Neuron (in vitro differentiated cells): ENCODE data around the gene FAM174C.

ENCODE experiments used
- H2AFZ ChIP-seq: one replicate; pipeline ENCODE4 v1.6.1; 2013; ENCODE audit warnings: low read depth, mild to moderate bottlenecking, inconsistent platforms, low read length, moderate library complexity
- H3K27me3 ChIP-seq: one replicate; pipeline ENCODE4 v1.6.1; 2013; ENCODE audit warnings: low read length; ENCODE audit not compliant: insufficient read depth
- H3K36me3 ChIP-seq: one replicate; pipeline ENCODE4 v1.6.1; 2013; ENCODE audit warnings: low read length; ENCODE audit not compliant: insufficient read depth
- H3K4me1 ChIP-seq: one replicate; pipeline ENCODE4 v1.6.1; 2013; ENCODE audit warnings: low read length; ENCODE audit not compliant: insufficient read depth
- H3K4me3 ChIP-seq: 2 replicates; pipeline ENCODE4 v1.5.1; 2013; ENCODE audit warnings: mild to moderate bottlenecking, low read length, moderate library complexity
- H3K9me3 ChIP-seq: one replicate; pipeline ENCODE4 v1.6.1; 2013; ENCODE audit warnings: low read length

Gene FAM174C

GRCh38 chr19:1233115-1233667 lies 42.1 kb upstream of the FAM174C start:
- no peaks in the 10 kb centered on the region for H3K27me3 ChIP-seq
- H3K4me1 ChIP-seq = peaks cover 13% of the 10 kb centered on the region
- H2AFZ ChIP-seq = no peak overlapping the region
- H3K4me3 ChIP-seq = no peak overlapping the region
- peaks cover 50% of the 10 kb centered on the region for H3K36me3 ChIP-seq
- no peaks in the 10 kb centered on the region for H3K9me3 ChIP-seq

GRCh38 chr19:1234051-1234954 lies 41.0 kb upstream of the FAM174C start:
- Histone ChIP-seq H3K27me3 (no peaks in the 10 kb centered on the region), H3K4me3 (no peak overlapping the region), H3K36me3 (peaks cover 48% of the 10 kb centered on the region), H3K4me1 (peaks cover 21% of the 10 kb centered on the region), H2AFZ (no peak overlapping the region), H3K9me3 (no peaks in the 10 kb centered on the region)

- H3K4me1 ChIP-seq = peaks cover 25% of the 10 kb centered on the region
- no peaks in the 10 kb centered on the region for H3K9me3 ChIP-seq
- no peaks in the 10 kb centered on the region for H3K27me3 ChIP-seq
- no peak overlapping the region for H3K4me3 ChIP-seq
- no peak overlapping the region for H2AFZ ChIP-seq
- peaks cover 48% of the 10 kb centered on the region for H3K36me3 ChIP-seq
Measured at GRCh38 chr19:1234955-1235380, 40.4 kb upstream of the FAM174C start.

- H3K9me3 ChIP-seq = no peaks in the 10 kb centered on the region
- peaks cover 28% of the 10 kb centered on the region for H3K4me1 ChIP-seq
- no peak overlapping the region for H2AFZ ChIP-seq
- H3K36me3 ChIP-seq = peaks cover 39% of the 10 kb centered on the region
- no peaks in the 10 kb centered on the region for H3K27me3 ChIP-seq
- H3K4me3 ChIP-seq = peak overlapping the region; percentile 72
Measured at GRCh38 chr19:1235625-1236538, 39.4 kb upstream of the FAM174C start.

- peaks cover 33% of the 10 kb centered on the region for H3K4me1 ChIP-seq
- H2AFZ ChIP-seq = no peak overlapping the region
- H3K36me3 ChIP-seq = peaks cover 36% of the 10 kb centered on the region
- H3K4me3 ChIP-seq = peak overlapping the region; percentile 72
- no peaks in the 10 kb centered on the region for H3K27me3 ChIP-seq
- no peaks in the 10 kb centered on the region for H3K9me3 ChIP-seq
Measured at GRCh38 chr19:1236576-1236975, 38.8 kb upstream of the FAM174C start.

GRCh38 chr19:1237027-1237659 lies 38.2 kb upstream of the FAM174C start:
- Histone ChIP-seq H3K4me1 (peaks cover 36% of the 10 kb centered on the region), H2AFZ (no peak overlapping the region), H3K9me3 (no peaks in the 10 kb centered on the region), H3K27me3 (no peaks in the 10 kb centered on the region), H3K36me3 (peaks cover 33% of the 10 kb centered on the region), H3K4me3 (peak overlapping the region; percentile 72)

- Histone ChIP-seq H3K27me3 (no peaks in the 10 kb centered on the region), H3K9me3 (no peaks in the 10 kb centered on the region), H2AFZ (no peak within 1 kb of the TSS), H3K4me3 (peak within 1 kb of the TSS; percentile 72), H3K36me3 (peaks cover 28% of the 10 kb centered on the region), H3K4me1 (peaks cover 41% of the 10 kb centered on the region)
Measured at GRCh38 chr19:1237754-1238368, 37.5 kb upstream of the FAM174C start, which contains the start of gene CBARP. TSS of gene CBARP (minus strand) at chr19:1238005. CDS start at chr19:1236100, 1,905 bp downstream.

GRCh38 chr19:1238369-1239303 lies 36.7 kb upstream of the FAM174C start:
- H3K9me3 ChIP-seq = no peaks in the 10 kb centered on the region
- H3K4me3 ChIP-seq = peak overlapping the region; percentile 72
- peaks cover 41% of the 10 kb centered on the region for H3K4me1 ChIP-seq
- H2AFZ ChIP-seq = no peak overlapping the region
- H3K36me3 ChIP-seq = peaks cover 20% of the 10 kb centered on the region
- no peaks in the 10 kb centered on the region for H3K27me3 ChIP-seq

GRCh38 chr19:1239420-1239795 lies 35.9 kb upstream of the FAM174C start:
- no peaks in the 10 kb centered on the region for H3K27me3 ChIP-seq
- H2AFZ ChIP-seq = no peak overlapping the region
- peak overlapping the region; percentile 3 for H3K4me3 ChIP-seq
- H3K36me3 ChIP-seq = peaks cover 12% of the 10 kb centered on the region
- no peaks in the 10 kb centered on the region for H3K9me3 ChIP-seq
- peaks cover 41% of the 10 kb centered on the region for H3K4me1 ChIP-seq

- Histone ChIP-seq H3K4me3 (peak overlapping the region; percentile 31), H3K9me3 (no peaks in the 10 kb centered on the region), H3K4me1 (peaks cover 45% of the 10 kb centered on the region), H2AFZ (no peak overlapping the region), H3K36me3 (peaks cover 7% of the 10 kb centered on the region), H3K27me3 (no peaks in the 10 kb centered on the region)
Measured at GRCh38 chr19:1239796-1240737, 35.3 kb upstream of the FAM174C start.

- Histone ChIP-seq H2AFZ (no peak overlapping the region), H3K36me3 (no peaks in the 10 kb centered on the region), H3K27me3 (no peaks in the 10 kb centered on the region), H3K4me3 (peak overlapping the region; percentile 65), H3K9me3 (no peaks in the 10 kb centered on the region), H3K4me1 (peaks cover 42% of the 10 kb centered on the region)
Measured at GRCh38 chr19:1240925-1241324, 34.4 kb upstream of the FAM174C start.
